ENCODE results near the gene BUB1B.

The BUB1B gene

DNA sequence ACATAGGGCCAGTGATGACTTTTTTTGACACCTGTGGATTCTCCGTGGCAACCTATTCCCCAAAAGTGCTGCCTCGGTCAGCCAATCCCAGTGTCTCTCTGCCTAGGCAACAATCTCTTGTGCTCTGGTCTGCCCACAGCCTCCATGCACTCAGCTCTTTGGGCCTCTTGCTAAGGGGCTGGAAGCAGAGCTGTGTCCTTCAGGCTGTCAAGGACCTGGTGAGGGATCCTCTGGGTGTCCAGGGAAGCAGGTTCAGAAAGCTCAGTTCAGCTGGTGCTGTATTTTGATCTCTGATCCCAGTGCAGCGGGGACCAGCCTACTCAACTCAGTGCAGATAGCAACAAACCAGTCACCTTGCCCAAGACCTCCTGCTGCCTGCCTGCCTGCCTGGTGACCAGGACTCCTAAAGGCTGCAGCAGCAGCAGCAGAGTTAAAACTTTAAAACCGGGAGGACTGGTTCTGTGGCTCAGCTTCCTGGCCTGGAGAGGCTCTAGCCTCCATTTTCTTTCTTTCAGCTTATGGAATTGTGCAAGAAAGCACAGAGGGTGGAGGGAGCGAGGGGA is 84.2 kb downstream of the BUB1B start:
- POLR2A ChIA-PET, result no interaction called here
- H3K4me3 ChIP-seq (ENCODE audit: control insufficient read depth in 1 of 7, extremely low read depth in 1 of 7, insufficient read depth in 4 of 7, low read depth in 2 of 7, low read length in 6 of 7), result no peak overlapping the region
- H3K9me3 ChIP-seq (ENCODE audit: control extremely low read depth in 1 of 5, control insufficient read depth in 4 of 5, insufficient read depth in 2 of 5, low read depth in 1 of 5, low read length in 4 of 5), result no peaks in the 10 kb centered on the region
- no peak overlapping the region for H3K27ac ChIP-seq (ENCODE audit: insufficient read depth in 1 of 2, low read depth in 1 of 2, low read length in 2 of 2, poor library complexity in 1 of 2, severe bottlenecking in 2 of 2)
- CTCF ChIA-PET, result interaction anchor here (0.8 to 1.6 kb wide), 6 partner anchors 9 to 102 kb away, joined by 3 to 6 read pairs (median 4); no protein-coding TSS in a partner anchor
- H3K36me3 ChIP-seq (ENCODE audit: control insufficient read depth in 4 of 4, insufficient read depth in 4 of 4, low read length in 3 of 4), result no peaks in the 10 kb centered on the region
- H3K27me3 ChIP-seq (replicated peaks in 2 of 5; ENCODE audit: control insufficient read depth in 4 of 5, insufficient read depth in 5 of 5, low read length in 4 of 5), result peaks cover 0 to 3% (median 0%) of the 10 kb centered on the region in 5 experiments
- peaks cover 0 to 7% (median 0%) of the 10 kb centered on the region in 4 experiments for H3K4me1 ChIP-seq (ENCODE audit: control extremely low read depth in 1 of 4, control insufficient read depth in 4 of 4, insufficient read depth in 4 of 4, low read length in 3 of 4)
- WGBS (ENCODE audit: insufficient coverage), result 96% methylated on average over 4 of the region's 5 CpGs
- DNase-seq, result no peak

DNA sequence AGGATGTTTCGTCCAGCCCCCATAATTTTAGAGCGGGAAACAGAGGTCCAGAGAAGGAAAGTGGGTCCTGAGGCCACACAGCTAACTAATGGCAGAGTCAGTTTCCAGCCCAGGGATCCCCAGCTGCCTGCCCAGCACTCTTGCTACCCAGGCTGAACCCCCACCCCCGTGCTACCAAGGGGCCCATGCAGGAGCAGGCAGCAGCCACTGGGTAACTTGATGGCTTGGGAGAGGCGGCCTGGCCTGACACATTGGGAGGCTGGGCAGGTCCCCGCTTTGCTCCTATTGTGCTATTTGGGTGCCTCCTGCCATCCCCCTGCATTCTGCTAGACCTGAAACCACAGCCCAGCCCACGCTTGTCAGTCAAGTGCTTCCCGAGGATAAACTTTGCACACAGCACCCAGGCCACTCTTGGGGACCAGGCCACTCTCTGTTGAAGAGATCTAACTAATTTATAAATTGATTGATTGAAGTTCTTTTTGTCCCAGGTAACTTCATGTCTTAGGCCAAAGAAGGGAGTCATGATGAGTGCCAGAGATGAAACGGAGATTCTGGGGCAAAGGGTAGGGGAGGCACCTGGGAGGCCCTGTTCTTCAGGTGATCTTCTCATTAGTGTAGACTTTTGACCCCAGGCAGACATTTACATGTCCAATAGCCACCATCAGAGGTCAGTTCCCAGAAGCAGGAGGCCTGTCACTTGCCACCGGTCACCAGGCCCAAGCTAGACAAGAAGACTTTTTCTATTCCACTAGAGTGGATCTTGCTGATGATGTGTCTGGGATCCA is 85.0 kb downstream of the BUB1B start:
- ChIA-PET POLR2A (no interaction called here), CTCF (interaction anchor here (1.1 to 5.5 kb wide), 7 partner anchors 8 to 29 kb away, joined by 3 to 50 read pairs (median 4); no protein-coding TSS in a partner anchor)
- H3K36me3 ChIP-seq (ENCODE audit: control insufficient read depth in 4 of 4, insufficient read depth in 4 of 4, low read length in 3 of 4), result no peaks in the 10 kb centered on the region
- H3K27ac ChIP-seq (ENCODE audit: insufficient read depth in 1 of 2, low read depth in 1 of 2, low read length in 2 of 2, poor library complexity in 1 of 2, severe bottlenecking in 2 of 2), result no peak overlapping the region
- DNase-seq, result no peak
- H3K9me3 ChIP-seq (ENCODE audit: control extremely low read depth in 1 of 5, control insufficient read depth in 4 of 5, insufficient read depth in 2 of 5, low read depth in 1 of 5, low read length in 4 of 5), result no peaks in the 10 kb centered on the region
- peaks cover 0 to 3% (median 2%) of the 10 kb centered on the region in 5 experiments for H3K27me3 ChIP-seq (replicated peaks in 2 of 5; ENCODE audit: control insufficient read depth in 4 of 5, insufficient read depth in 5 of 5, low read length in 4 of 5)
- peaks cover 0 to 8% (median 0%) of the 10 kb centered on the region in 4 experiments for H3K4me1 ChIP-seq (ENCODE audit: control extremely low read depth in 1 of 4, control insufficient read depth in 4 of 4, insufficient read depth in 4 of 4, low read length in 3 of 4)
- H3K4me3 ChIP-seq (ENCODE audit: control insufficient read depth in 1 of 7, extremely low read depth in 1 of 7, insufficient read depth in 4 of 7, low read depth in 2 of 7, low read length in 6 of 7), result no peak overlapping the region
- WGBS (ENCODE audit: insufficient coverage), result 88% methylated on average over 8 of the region's 9 CpGs

DNA sequence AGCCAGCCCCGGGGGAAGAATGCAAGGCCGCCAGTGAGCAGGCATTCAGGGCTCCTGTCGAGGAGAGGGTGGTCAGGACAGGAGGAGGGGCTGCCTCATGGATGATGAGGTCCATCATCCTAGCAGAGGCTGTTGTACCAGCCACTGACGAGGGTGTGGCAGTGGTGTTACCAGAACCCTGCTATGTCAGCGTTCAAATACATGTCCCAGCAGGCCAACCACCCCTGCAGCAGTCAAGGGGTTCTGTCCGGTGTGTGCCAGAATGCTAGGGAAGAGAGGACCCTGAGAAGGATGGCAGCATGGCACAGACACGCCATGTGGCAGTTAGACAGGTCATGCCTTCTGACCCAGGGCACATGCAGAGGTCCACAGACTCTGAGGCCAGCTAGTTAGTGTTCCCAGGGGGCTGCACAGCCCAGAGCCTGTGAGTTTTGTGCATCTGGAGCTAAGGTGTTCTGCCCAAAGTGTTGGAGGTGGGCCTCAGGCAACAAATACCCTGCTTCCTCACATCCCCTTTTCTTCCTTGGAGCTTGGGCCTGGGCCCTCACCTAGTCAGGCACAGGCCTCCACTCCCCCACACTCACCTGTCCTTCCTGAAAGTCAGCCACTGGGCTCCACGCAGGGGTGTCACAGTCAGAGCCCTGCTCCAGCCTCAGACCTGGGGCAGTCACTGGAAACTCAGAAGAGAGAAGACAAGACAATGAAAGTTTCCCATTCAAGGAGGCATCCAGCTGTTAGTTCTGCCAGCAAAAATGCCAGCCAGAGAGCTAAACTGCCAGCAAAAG is 85.8 kb downstream of the BUB1B start:
- ChIA-PET CTCF (interaction anchor here (1.2 to 5.5 kb wide), 4 partner anchors 7 to 28 kb away, joined by 5 to 50 read pairs (median 7); partner anchors contain the start of gene PAK6), POLR2A (no interaction called here)
- no peaks in the 10 kb centered on the region for H3K36me3 ChIP-seq (ENCODE audit: control insufficient read depth in 4 of 4, insufficient read depth in 4 of 4, low read length in 3 of 4)
- H3K4me1 ChIP-seq (ENCODE audit: control extremely low read depth in 1 of 4, control insufficient read depth in 4 of 4, insufficient read depth in 4 of 4, low read length in 3 of 4), result peaks cover 0 to 8% (median 0%) of the 10 kb centered on the region in 4 experiments
- peaks cover 0 to 11% (median 3%) of the 10 kb centered on the region in 5 experiments for H3K27me3 ChIP-seq (replicated peaks in 2 of 5; ENCODE audit: control insufficient read depth in 4 of 5, insufficient read depth in 5 of 5, low read length in 4 of 5)
- H3K27ac ChIP-seq (ENCODE audit: insufficient read depth in 1 of 2, low read depth in 1 of 2, low read length in 2 of 2, poor library complexity in 1 of 2, severe bottlenecking in 2 of 2), result no peak overlapping the region
- H3K4me3 ChIP-seq (ENCODE audit: control insufficient read depth in 1 of 7, extremely low read depth in 1 of 7, insufficient read depth in 4 of 7, low read depth in 2 of 7, low read length in 6 of 7), result no peak overlapping the region
- no peaks in the 10 kb centered on the region for H3K9me3 ChIP-seq (ENCODE audit: control extremely low read depth in 1 of 5, control insufficient read depth in 4 of 5, insufficient read depth in 2 of 5, low read depth in 1 of 5, low read length in 4 of 5)
- DNase-seq, result no peak
- 100% methylated on average over 8 of the region's 8 CpGs for WGBS (ENCODE audit: insufficient coverage)

DNA sequence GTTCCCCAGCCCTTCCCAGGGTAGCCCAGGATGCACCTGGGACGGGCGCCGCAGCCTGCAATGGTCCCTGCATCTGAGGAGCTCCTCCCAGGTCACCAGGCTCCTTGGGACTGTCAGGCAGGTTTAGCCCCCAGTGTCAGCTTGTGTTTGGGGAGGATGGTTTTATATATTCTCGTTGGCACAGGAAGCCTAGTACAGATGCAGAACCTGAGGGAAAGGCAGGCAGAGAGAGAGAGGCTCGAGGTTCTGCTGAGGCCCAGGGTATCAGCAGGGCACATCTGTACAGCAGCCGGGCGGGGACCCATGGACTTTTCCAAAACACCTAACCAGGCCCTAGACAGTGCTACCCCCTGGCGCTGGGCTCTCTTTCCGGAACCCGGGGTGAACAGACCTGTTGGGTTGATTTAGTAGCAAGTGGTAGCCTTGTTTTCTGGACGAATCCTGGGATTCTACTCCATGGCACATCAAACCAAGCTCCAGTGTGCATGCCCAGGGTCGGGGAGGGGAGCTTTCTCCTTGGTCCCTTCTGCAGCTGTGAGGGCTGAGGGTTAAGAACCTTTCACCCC is 86.6 kb downstream of the BUB1B start:
- Histone ChIP-seq H3K4me3 (ENCODE audit: control insufficient read depth in 1 of 7, extremely low read depth in 1 of 7, insufficient read depth in 4 of 7, low read depth in 2 of 7, low read length in 6 of 7) (no peak overlapping the region), H3K4me1 (ENCODE audit: control extremely low read depth in 1 of 4, control insufficient read depth in 4 of 4, insufficient read depth in 4 of 4, low read length in 3 of 4) (peaks cover 0 to 11% (median 5%) of the 10 kb centered on the region in 4 experiments), H3K36me3 (ENCODE audit: control insufficient read depth in 4 of 4, insufficient read depth in 4 of 4, low read length in 3 of 4) (no peaks in the 10 kb centered on the region), H3K9me3 (ENCODE audit: control extremely low read depth in 1 of 5, control insufficient read depth in 4 of 5, insufficient read depth in 2 of 5, low read depth in 1 of 5, low read length in 4 of 5) (no peaks in the 10 kb centered on the region), H3K27ac (ENCODE audit: insufficient read depth in 1 of 2, low read depth in 1 of 2, low read length in 2 of 2, poor library complexity in 1 of 2, severe bottlenecking in 2 of 2) (no peak overlapping the region), H3K27me3 (replicated peaks in 2 of 5; ENCODE audit: control insufficient read depth in 4 of 5, insufficient read depth in 5 of 5, low read length in 4 of 5) (peaks cover 0 to 19% (median 7%) of the 10 kb centered on the region in 5 experiments)
- DNase-seq, result peak in 1 of 3 donors; percentile 10
- ChIA-PET CTCF (interaction anchor here (0.6 to 5.5 kb wide), 5 partner anchors 8 to 54 kb away, joined by 3 to 50 read pairs (median 6); partner anchors contain the start of gene PAK6), POLR2A (interaction anchor here (0.6 kb wide), 1 partner anchor 30 kb away, joined by 3 read pairs; no protein-coding TSS in a partner anchor)
- 91% methylated on average over 9 of the region's 12 CpGs for WGBS (ENCODE audit: insufficient coverage)

DNA sequence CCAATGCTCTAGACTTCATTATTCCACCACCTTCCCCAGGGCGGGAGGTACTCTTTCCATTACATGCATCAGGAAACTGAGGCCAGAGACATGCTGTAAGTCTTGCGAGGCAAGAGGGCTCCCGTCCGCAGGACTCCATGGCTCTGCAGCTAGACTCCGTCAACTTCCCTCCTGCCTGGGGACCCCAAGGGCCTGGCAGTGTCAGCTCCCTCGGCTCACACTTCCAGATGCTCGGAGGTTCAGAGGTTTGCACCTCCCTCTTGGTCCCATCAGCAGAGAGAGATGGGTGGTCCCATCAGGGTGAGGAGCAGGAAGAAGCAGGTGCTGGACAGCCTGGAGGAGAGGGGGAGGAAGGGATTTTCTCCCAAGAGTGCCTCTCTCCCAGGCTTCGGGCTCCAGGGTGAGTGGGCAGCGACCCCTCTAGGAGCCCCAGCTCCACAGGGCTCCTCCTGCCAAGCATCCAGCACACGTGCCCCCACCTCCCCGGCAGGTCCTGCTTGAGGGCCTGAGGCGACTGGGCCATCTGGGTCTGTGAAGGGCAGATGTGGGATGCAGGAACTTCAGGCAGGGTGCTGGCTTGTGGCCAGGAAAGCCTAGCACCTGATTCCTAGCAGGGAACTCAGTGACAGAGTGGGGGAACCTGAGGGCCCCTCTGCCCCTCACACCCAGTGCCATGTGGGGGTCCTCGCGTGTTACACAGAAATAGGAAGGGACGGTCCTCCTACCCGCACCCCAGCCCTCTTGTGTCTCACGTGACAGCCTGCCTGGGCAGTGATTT is 87.3 kb downstream of the BUB1B start:
- 96% methylated on average over 7 of the region's 17 CpGs for WGBS (ENCODE audit: insufficient coverage)
- peaks cover 0 to 18% (median 12%) of the 10 kb centered on the region in 4 experiments for H3K4me1 ChIP-seq (ENCODE audit: control extremely low read depth in 1 of 4, control insufficient read depth in 4 of 4, insufficient read depth in 4 of 4, low read length in 3 of 4)

More for the DNA sequence above, 87.3 kb downstream of the BUB1B start:
- Histone ChIP-seq H3K9me3 (ENCODE audit: control extremely low read depth in 1 of 5, control insufficient read depth in 4 of 5, insufficient read depth in 2 of 5, low read depth in 1 of 5, low read length in 4 of 5) (no peaks in the 10 kb centered on the region), H3K27ac (ENCODE audit: insufficient read depth in 1 of 2, low read depth in 1 of 2, low read length in 2 of 2, poor library complexity in 1 of 2, severe bottlenecking in 2 of 2) (no peak overlapping the region), H3K36me3 (ENCODE audit: control insufficient read depth in 4 of 4, insufficient read depth in 4 of 4, low read length in 3 of 4) (no peaks in the 10 kb centered on the region), H3K4me3 (ENCODE audit: control insufficient read depth in 1 of 7, extremely low read depth in 1 of 7, insufficient read depth in 4 of 7, low read depth in 2 of 7, low read length in 6 of 7) (no peak overlapping the region), H3K27me3 (replicated peaks in 2 of 5; ENCODE audit: control insufficient read depth in 4 of 5, insufficient read depth in 5 of 5, low read length in 4 of 5) (peaks cover 0 to 26% (median 7%) of the 10 kb centered on the region in 5 experiments)
- CTCF ChIA-PET, result interaction anchor here (0.6 to 5.5 kb wide), 5 partner anchors 9 to 90 kb away, joined by 3 to 50 read pairs (median 6); partner anchors contain the start of gene PAK6
- POLR2A ChIA-PET, result interaction anchor here (0.6 kb wide), 1 partner anchor 31 kb away, joined by 3 read pairs; no protein-coding TSS in a partner anchor
- no peak for DNase-seq
